ENCODE measurements around the gene CTU2. TPM values are rescaled to one million over a fixed set of nuclear protein-coding genes. Genes with fewer than 3 reads are reported as not detected.

The CTU2 gene
- 159 TPM for polyA plus RNA-seq (2012; ENCODE audit: insufficient read depth, insufficient read length, low read depth)

DNA sequence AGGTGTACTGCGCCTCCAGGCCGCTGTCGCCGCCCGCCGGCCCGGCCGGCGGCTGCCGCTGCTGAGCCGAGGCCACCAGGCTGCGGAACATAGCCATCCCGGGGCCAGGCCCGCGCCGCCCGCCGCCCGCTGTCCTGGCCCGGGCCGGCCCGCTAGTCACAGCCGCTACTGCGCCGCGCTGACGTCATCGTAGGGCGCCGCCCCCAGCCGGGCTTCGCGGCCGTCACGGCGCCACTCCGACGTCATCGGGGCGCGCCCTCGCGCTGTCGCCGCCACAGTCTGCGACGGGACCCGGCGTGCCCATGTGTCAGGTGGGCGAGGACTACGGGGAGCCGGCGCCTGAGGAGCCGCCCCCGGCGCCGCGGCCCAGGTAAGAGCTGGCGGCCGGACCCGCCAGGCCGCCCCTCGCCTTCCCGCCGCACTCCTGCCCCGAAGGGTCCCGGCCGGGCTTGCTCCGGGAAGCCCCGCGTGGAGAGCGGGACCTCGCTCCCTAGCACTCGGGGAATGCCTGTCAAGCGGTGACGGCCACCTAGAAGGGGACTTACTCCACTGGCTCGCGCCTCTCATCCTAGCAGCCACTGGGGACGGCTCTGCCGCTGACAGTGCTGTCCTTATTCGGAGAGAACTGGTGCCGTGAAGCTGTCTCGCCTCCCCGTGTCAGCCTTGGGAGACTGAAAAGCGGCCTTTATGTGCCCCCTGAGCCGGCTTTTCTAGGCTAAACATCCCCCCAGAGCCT, at the start of gene CTU2, which contains the start of gene RNF166:
TSS of gene CTU2 (plus strand) at position 275 of the 736 bp plus-strand sequence. CDS start at position 303, 28 bp downstream.
TSS of gene RNF166 (minus strand) at position 180 of the 736 bp plus-strand sequence. CDS start at position 97, 83 bp downstream.
- TF ChIP-seq, protein P1, sequence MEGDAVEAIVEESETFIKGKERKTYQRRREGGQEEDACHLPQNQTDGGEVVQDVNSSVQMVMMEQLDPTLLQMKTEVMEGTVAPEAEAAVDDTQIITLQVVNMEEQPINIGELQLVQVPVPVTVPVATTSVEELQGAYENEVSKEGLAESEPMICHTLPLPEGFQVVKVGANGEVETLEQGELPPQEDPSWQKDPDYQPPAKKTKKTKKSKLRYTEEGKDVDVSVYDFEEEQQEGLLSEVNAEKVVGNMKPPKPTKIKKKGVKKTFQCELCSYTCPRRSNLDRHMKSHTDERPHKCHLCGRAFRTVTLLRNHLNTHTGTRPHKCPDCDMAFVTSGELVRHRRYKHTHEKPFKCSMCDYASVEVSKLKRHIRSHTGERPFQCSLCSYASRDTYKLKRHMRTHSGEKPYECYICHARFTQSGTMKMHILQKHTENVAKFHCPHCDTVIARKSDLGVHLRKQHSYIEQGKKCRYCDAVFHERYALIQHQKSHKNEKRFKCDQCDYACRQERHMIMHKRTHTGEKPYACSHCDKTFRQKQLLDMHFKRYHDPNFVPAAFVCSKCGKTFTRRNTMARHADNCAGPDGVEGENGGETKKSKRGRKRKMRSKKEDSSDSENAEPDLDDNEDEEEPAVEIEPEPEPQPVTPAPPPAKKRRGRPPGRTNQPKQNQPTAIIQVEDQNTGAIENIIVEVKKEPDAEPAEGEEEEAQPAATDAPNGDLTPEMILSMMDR (IDR thresholded peaks at IDR 0.05; ENCODE audit: low read depth, low read length) = no peak
- DNase-seq = peak; percentile 95
- H3K36me3 ChIP-seq = peaks cover 5% of the 10 kb centered on the region
- no peaks in the 10 kb centered on the region for H3K9me3 ChIP-seq
- H3K4me1 ChIP-seq = no peaks in the 10 kb centered on the region
- H3K4me3 ChIP-seq (ENCODE audit: low read depth, low read length) = peak within 1 kb of the TSS; percentile 82
- no peaks in the 10 kb centered on the region for H3K27me3 ChIP-seq

DNA sequence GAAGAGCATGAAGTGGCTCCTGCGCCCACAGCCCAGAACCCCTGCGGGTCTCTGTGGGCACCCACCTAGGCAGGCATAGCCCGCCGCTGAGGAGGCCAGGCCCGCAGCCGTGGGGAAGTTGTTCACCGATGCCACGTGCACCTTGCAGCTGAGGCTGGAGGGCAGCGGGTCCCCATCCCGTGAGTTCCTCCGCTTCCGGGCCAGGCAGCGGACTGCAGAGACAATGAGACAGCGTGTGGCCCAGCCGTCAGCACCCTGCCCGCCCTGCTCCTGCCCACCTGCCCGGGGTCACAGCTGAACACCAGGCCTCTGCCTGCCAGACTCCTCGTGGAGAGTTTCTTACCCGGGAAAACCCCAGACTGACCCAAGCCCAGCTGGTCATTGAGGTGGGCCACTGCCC, 48.9 kb upstream of the CTU2 start:
- H3K9me3 ChIP-seq = no peaks in the 10 kb centered on the region
- H3K36me3 ChIP-seq = peaks cover 16% of the 10 kb centered on the region
- TF ChIP-seq, protein P1 (IDR thresholded peaks at IDR 0.05; ENCODE audit: low read depth, low read length) = no peak
- DNase-seq = no peak
- no peak overlapping the region for H3K4me3 ChIP-seq (ENCODE audit: low read depth, low read length)
- no peaks in the 10 kb centered on the region for H3K27me3 ChIP-seq
- no peaks in the 10 kb centered on the region for H3K4me1 ChIP-seq

DNA sequence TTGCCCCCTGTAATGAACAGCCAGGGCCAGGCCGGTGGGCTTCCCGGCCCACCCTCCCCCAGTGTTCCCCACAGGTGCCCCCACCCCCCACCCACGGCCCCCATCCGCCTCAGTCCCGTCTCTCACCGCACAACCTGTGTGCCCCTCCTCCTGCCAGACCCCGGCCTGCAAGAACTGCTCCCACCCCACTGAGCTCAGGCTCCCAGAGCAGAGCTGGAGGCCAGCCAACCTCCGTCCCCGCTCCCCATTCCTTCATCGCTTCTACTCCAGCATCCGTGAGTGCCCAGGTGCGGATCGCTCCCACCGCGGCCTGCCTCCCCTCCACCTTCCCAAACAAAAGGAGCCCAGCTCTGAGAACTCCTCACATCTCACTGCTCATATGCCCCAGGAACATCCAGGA, 47.6 kb upstream of the CTU2 start:
- Histone ChIP-seq H3K4me1 (no peaks in the 10 kb centered on the region), H3K4me3 (ENCODE audit: low read depth, low read length) (no peak overlapping the region), H3K36me3 (peaks cover 16% of the 10 kb centered on the region), H3K27me3 (no peaks in the 10 kb centered on the region), H3K9me3 (no peaks in the 10 kb centered on the region)
- TF ChIP-seq, protein P1 (IDR thresholded peaks at IDR 0.05; ENCODE audit: low read depth, low read length) = no peak
- no peak for DNase-seq

DNA sequence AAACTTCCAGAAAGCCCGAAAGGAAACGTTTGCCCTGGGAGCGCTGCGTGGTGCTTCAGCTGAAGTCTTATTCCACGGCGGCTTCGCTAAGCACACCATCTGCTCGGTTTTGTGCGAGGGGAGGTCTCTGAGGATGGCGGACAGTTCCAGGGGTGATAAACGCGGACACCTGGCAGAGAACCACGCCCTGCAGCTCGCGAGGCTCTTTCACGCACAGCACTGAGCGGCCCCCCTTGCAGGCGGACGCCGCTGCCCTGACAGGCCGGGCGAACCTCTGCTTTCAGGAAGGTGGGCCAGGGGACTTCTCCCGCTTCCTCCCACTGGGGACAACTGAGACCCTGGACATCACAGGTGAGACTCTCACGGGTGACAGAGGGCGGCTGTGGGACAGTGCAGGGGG, 47.1 kb upstream of the CTU2 start:
- H3K4me3 ChIP-seq (ENCODE audit: low read depth, low read length) = no peak overlapping the region
- no peaks in the 10 kb centered on the region for H3K9me3 ChIP-seq
- no peak for DNase-seq
- no peaks in the 10 kb centered on the region for H3K27me3 ChIP-seq
- H3K36me3 ChIP-seq = peaks cover 16% of the 10 kb centered on the region
- H3K4me1 ChIP-seq = no peaks in the 10 kb centered on the region; the same call in 1 of the 2 replicates
- TF ChIP-seq, protein P1 (IDR thresholded peaks at IDR 0.05; ENCODE audit: low read depth, low read length) = no peak

DNA sequence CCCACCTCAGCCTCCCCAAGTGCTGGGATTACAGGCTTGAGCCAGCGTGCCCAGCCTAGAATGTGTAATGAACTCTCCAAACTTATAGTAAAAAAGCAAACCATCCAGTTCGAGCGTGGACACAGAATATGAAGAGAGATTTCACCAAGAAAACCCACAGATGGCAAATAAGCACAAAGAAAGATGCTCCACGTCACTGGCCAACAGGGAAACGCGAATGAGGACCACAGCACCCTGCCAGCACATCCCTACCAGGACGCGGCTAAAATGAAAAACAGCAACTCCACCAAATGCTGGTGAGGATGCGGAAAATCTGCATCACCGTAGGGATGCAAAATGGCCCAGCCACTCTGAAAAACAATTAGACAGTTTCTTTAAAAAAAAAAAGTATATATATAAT, 44.8 kb upstream of the CTU2 start:
- Histone ChIP-seq H3K36me3 (peaks cover 6% of the 10 kb centered on the region; the same call in 1 of the 2 replicates), H3K27me3 (no peaks in the 10 kb centered on the region), H3K4me3 (ENCODE audit: low read depth, low read length) (no peak overlapping the region; the same call in 1 of the 2 replicates), H3K9me3 (no peaks in the 10 kb centered on the region), H3K4me1 (no peaks in the 10 kb centered on the region; the same call in 1 of the 2 replicates)
- no peak for DNase-seq
- TF ChIP-seq, protein P1 (IDR thresholded peaks at IDR 0.05; ENCODE audit: low read depth, low read length) = no peak

Data from BE2C (cell line).